ENCODE measurements around the gene LMF1. TPM values are rescaled to one million over a fixed set of nuclear protein-coding genes. Genes with fewer than 3 reads are reported as not detected.

The LMF1 gene
- total and polyA plus RNA-seq, 2 of the 4 experiments (the other 2 are of a cell fraction): 7.7 to 13.1 TPM

- peaks cover 3% of the 10 kb centered on the region for H3K36me3 ChIP-seq (ENCODE audit: control insufficient read depth, insufficient read depth, low read length)
- H4K8ac ChIP-seq (ENCODE audit: low read depth in 2 of 2, low read length in 2 of 2): no peak overlapping the region
- no peak overlapping the region for H3K4me2 ChIP-seq (ENCODE audit: low read depth, low read length)
- H2AK9ac ChIP-seq (replicated peaks; ENCODE audit: low read depth, low read length, poor library complexity): no peak overlapping the region
- no peak overlapping the region for H3K4ac ChIP-seq (ENCODE audit: low read depth, low read length)
- no peak overlapping the region for H2BK15ac ChIP-seq (ENCODE audit: low read depth, low read length)
- H3K4me3 ChIP-seq (ENCODE audit: insufficient read depth, low read depth, low read length): no peak overlapping the region
- H3K9me1 ChIP-seq (ENCODE audit: insufficient read depth, low read length): no peaks in the 10 kb centered on the region
- no peak overlapping the region for H3K14ac ChIP-seq (replicated peaks; ENCODE audit: low read depth, low read length)
- H2BK20ac ChIP-seq (ENCODE audit: low read depth, low read length): no peak overlapping the region
- H4K20me1 ChIP-seq (ENCODE audit: insufficient read depth, low read length): no peaks in the 10 kb centered on the region
- TF ChIP-seq BHLHE40 (IDR thresholded peaks at IDR 0.05; ENCODE audit: low read depth, low read length) (no peak), RAD21 (IDR thresholded peaks at IDR 0.05; ENCODE audit: low read length) (no peak), MAZ (IDR thresholded peaks at IDR 0.05; ENCODE audit: borderline replicate concordance, low read depth, low read length) (no peak), CTCF (conservative IDR thresholded peaks at IDR 0.05; ENCODE audit: low read depth, low read length) (no peak), NFE2L2 (IDR thresholded peaks at IDR 0.05; ENCODE audit: low read depth, low read length) (no peak), RFX5 (IDR thresholded peaks at IDR 0.05; ENCODE audit: low read depth, low read length) (no peak), USF2 (IDR thresholded peaks at IDR 0.05; ENCODE audit: low read depth, low read length) (no peak), CHD1 (IDR thresholded peaks at IDR 0.05; ENCODE audit: low read depth, low read length) (no peak), MAFK (IDR thresholded peaks at IDR 0.05; ENCODE audit: low read depth, low read length) (no peak), FOS (IDR thresholded peaks at IDR 0.05; ENCODE audit: low read depth, low read length) (no peak), MXI1 (IDR thresholded peaks at IDR 0.05; ENCODE audit: borderline replicate concordance, low read depth, low read length) (no peak), POLR2A (IDR thresholded peaks at IDR 0.05; ENCODE audit: low read depth, low read length) (no peak), CEBPB (IDR thresholded peaks at IDR 0.05; ENCODE audit: low read depth, low read length) (no peak), ELK1 (IDR thresholded peaks at IDR 0.05; ENCODE audit: borderline replicate concordance, low read depth, low read length) (no peak), SMC3 (IDR thresholded peaks at IDR 0.05; ENCODE audit: low read depth, low read length) (no peak), RCOR1 (IDR thresholded peaks at IDR 0.05; ENCODE audit: insufficient replicate concordance, low read length) (no peak)
- no TSS peak for BruUV-seq (replicated peaks)
- no peak overlapping the region for H2AFZ ChIP-seq (replicated peaks; ENCODE audit: low read length, poor library complexity)
- H3K56ac ChIP-seq (ENCODE audit: extremely low read depth, insufficient read depth, low read length): no peak overlapping the region
- POLR2A ChIA-PET (ENCODE audit: unreplicated experiment): no interaction called here
- H3K9me3 ChIP-seq (ENCODE audit: control insufficient read depth, insufficient read depth, low read length): peaks cover 14% of the 10 kb centered on the region
- H3K18ac ChIP-seq (ENCODE audit: low read depth, low read length): no peak overlapping the region
- no peak overlapping the region for H3K23ac ChIP-seq (ENCODE audit: low read depth, low read length)
- H4K91ac ChIP-seq (ENCODE audit: insufficient read depth, low read depth, low read length): no peak overlapping the region
- no peak overlapping the region for H3K27ac ChIP-seq (ENCODE audit: insufficient read depth, low read length)
- in situ Hi-C loops (cut with MboI; ENCODE audit: low sequenced_read_pairs): no loop called here
- H3K79me1 ChIP-seq (ENCODE audit: low read depth in 1 of 2, low read length in 2 of 2): no peaks in the 10 kb centered on the region
- CTCF ChIA-PET: no interaction called here
- 86% methylated on average over 14 of the region's 23 CpGs; no CpG with 5 or more reads in 1 of the 2 experiments for WGBS, 2 experiments (ENCODE audit: extremely low coverage in 2 of 2, insufficient read length in 1 of 2)
- no peak overlapping the region for H3K9ac ChIP-seq (ENCODE audit: low read depth, low read length)
- ATAC-seq (ENCODE audit: low read depth): no peak
- no peak overlapping the region for H4K5ac ChIP-seq (ENCODE audit: low read depth, low read length)
- H2AK5ac ChIP-seq (ENCODE audit: low read depth, low read length): no peak overlapping the region
- no peaks in the 10 kb centered on the region for H3K4me1 ChIP-seq (ENCODE audit: control insufficient read depth, insufficient read depth, low read length)
- no peaks in the 10 kb centered on the region for H3K27me3 ChIP-seq (ENCODE audit: control insufficient read depth, insufficient read depth, low read length)
- no peak overlapping the region for H2BK120ac ChIP-seq (ENCODE audit: low read depth, low read length)
- intact Hi-C loops (cut with micrococcal nuclease): no loop called here
- dilution Hi-C loops (cut with HindIII; ENCODE audit: low sequenced_read_pairs, unreplicated experiment): no loop called here
- no peak overlapping the region for H2BK5ac ChIP-seq (ENCODE audit: low read depth, low read length, poor library complexity, severe bottlenecking)
- DNase-seq: no peak
These were observed 90.2 kb downstream of the LMF1 start for GRCh38 chr16:880471-881171.
